Gastroesophageal sphincter (tissue), 4 donors: ENCODE data around the gene G6PC3. TPM values are rescaled to one million over a fixed set of nuclear protein-coding genes. Genes with fewer than 3 reads are reported as not detected.
A peak's percentile ranks its signal among the peaks of the same experiment; 100 is the strongest.
"Not testable (repeated sequence)": the region's sequence is repeated elsewhere in the genome, so short reads cannot be mapped to it uniquely, and the experiment has no call there.

Experiments used
- ATAC-seq: fragments of 150-250 bp; one replicate; pipeline ENCODE4 v1.9.1; 2016; ENCODE audit warnings: mild to moderate bottlenecking, moderate library complexity
- H3K27ac ChIP-seq, 4 donors: fragments of 200-600 bp; sonication (generic) in 3 of 4; 1 replicate in 3 of 4; 2 replicates in 1 of 4; pipeline ENCODE4 v1.5.1; 2016 to 2019
- H3K27me3 ChIP-seq: fragments of 200-600 bp; sonication (generic); one replicate; pipeline ENCODE4 v1.5.1; 2019
- H3K36me3 ChIP-seq, 2 donors: fragments of 200-600 bp; sonication (generic); one replicate each; pipeline ENCODE4 v1.5.1; 2019; ENCODE audit warnings: control low read depth in 1 of 2
- H3K4me1 ChIP-seq, 3 donors: fragments of 200-600 bp; sonication (generic); 1 replicate in 2 of 3; 2 replicates in 1 of 3; pipeline ENCODE4 v1.5.1; 2016 to 2019; ENCODE audit warnings: control low read depth in 2 of 3
- H3K4me3 ChIP-seq, 2 donors: fragments of 200-600 bp; sonication (generic); one replicate each; pipeline ENCODE4 v1.5.1; 2019; ENCODE audit warnings: mild to moderate bottlenecking in 1 of 2, moderate library complexity in 1 of 2
- H3K9me3 ChIP-seq, 3 donors: fragments of 200-600 bp; sonication (generic); one replicate each; pipeline ENCODE4 v1.5.1; 2017 to 2019; ENCODE audit warnings: control low read depth in 2 of 3
- EP300 ChIP-seq: sonication (generic); formaldehyde crosslinking; IDR thresholded peaks from one replicate; pipeline ENCODE4 v1.6.1; 2017; ENCODE audit warnings: antibody characterized with exemption, mild to moderate bottlenecking
- POLR2A ChIP-seq, 2 donors: fragments of 450-650 bp; IDR thresholded peaks; one replicate each; pipeline ENCODE4 v1.6.1; 2017; ENCODE audit warnings: antibody characterized with exemption in 2 of 2, mild to moderate bottlenecking in 2 of 2, moderate library complexity in 1 of 2
- POLR2AphosphoS5 ChIP-seq: sonication (generic); formaldehyde crosslinking; IDR thresholded peaks from one replicate; pipeline ENCODE4 v1.6.1; 2017; ENCODE audit warnings: antibody characterized with exemption
- WGBS, 2 donors: methylation state at CpG; one replicate each; pipeline ENCODE4 v1.1.5; 2018; ENCODE audit warnings: low coverage in 1 of 2; 5-methylcytosine and 5-hydroxymethylcytosine counted together
- total RNA-seq, 4 donors: library from RNA; depleted of rRNA; stranded (reverse); fragments of >200 nt; gene quantifications; one replicate each; pipeline ENCODE4 v1.1.0, GENCODE V29; 2016
- TF ChIP-seq, protein P1 (sequence below), 4 experiments: fragments of 200-600 bp in 2 of 4; fragments of 450-650 bp in 2 of 4; sonication (generic) in 1 of 4; IDR thresholded peaks; one replicate each; pipeline ENCODE4 v1.5.1; 2017 to 2019; ENCODE audit warnings: antibody characterized with exemption in 4 of 4, mild to moderate bottlenecking in 2 of 4, moderate library complexity in 2 of 4

G6PC3 gene, protein sequence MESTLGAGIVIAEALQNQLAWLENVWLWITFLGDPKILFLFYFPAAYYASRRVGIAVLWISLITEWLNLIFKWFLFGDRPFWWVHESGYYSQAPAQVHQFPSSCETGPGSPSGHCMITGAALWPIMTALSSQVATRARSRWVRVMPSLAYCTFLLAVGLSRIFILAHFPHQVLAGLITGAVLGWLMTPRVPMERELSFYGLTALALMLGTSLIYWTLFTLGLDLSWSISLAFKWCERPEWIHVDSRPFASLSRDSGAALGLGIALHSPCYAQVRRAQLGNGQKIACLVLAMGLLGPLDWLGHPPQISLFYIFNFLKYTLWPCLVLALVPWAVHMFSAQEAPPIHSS
- total RNA-seq, result 10 to 100 TPM; 22.1 to 27.5 (median 26.2) TPM

DNA sequence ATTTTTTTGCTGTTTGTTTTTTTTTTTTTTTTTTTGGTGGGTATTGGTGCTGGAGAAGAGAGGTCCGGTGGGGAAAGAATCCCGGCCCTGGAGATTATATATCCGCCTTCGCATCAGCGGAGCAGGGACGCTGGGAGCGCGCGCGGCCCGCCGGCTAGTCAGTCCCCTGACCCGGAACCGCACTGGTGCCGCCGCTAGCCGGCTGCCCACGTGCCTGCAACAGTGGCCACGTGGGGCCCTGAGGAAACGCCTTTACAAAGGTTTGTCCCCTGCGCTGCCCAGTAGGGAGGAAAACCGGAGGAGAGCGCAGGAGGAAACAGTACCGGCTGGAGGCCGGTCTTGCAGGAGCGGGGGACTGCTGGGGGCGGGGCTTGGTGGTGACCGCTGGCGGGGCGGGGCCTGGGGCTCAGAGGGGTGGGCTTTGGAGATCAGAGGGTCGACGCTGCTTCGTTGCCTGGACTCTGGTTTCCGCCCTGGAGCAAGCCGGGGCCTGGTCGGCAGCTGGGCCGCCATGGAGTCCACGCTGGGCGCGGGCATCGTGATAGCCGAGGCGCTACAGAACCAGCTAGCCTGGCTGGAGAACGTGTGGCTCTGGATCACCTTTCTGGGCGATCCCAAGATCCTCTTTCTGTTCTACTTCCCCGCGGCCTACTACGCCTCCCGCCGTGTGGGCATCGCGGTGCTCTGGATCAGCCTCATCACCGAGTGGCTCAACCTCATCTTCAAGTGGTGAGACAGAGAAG is at the start of gene G6PC3:
G6PC3 (plus strand) TSS at position 281 of the 743 bp plus-strand sequence; CDS start at position 512, 231 bp downstream.
- no peaks in the 10 kb centered on the region for H3K9me3 ChIP-seq
- peak; percentile 93 for ATAC-seq
- peaks cover 3 to 57% (median 23%) of the 10 kb centered on the region in 3 donors for H3K4me1 ChIP-seq
- peak within 1 kb of the TSS; percentile 49 to 69 for H3K4me3 ChIP-seq
- TF ChIP-seq, protein P1, sequence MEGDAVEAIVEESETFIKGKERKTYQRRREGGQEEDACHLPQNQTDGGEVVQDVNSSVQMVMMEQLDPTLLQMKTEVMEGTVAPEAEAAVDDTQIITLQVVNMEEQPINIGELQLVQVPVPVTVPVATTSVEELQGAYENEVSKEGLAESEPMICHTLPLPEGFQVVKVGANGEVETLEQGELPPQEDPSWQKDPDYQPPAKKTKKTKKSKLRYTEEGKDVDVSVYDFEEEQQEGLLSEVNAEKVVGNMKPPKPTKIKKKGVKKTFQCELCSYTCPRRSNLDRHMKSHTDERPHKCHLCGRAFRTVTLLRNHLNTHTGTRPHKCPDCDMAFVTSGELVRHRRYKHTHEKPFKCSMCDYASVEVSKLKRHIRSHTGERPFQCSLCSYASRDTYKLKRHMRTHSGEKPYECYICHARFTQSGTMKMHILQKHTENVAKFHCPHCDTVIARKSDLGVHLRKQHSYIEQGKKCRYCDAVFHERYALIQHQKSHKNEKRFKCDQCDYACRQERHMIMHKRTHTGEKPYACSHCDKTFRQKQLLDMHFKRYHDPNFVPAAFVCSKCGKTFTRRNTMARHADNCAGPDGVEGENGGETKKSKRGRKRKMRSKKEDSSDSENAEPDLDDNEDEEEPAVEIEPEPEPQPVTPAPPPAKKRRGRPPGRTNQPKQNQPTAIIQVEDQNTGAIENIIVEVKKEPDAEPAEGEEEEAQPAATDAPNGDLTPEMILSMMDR (IDR thresholded peaks at IDR 0.05), result peak in 3 of 4 experiments; percentile 25 to 54 (median 43)
- TF ChIP-seq POLR2A (IDR thresholded peaks at IDR 0.05) (peak; percentile 60 to 81), EP300 (no peak), POLR2AphosphoS5 (peak; percentile 93)
- H3K27me3 ChIP-seq, result no peaks in the 10 kb centered on the region
- H3K27ac ChIP-seq, result peak within 1 kb of the TSS; percentile 68 to 95 (median 92)
- 3% methylated on average over 7 of the region's 53 CpGs; no CpG with 5 or more reads in 1 of the 2 donors for WGBS, 2 donors
- peaks cover 0 to 25% of the 10 kb centered on the region in 2 donors for H3K36me3 ChIP-seq

DNA sequence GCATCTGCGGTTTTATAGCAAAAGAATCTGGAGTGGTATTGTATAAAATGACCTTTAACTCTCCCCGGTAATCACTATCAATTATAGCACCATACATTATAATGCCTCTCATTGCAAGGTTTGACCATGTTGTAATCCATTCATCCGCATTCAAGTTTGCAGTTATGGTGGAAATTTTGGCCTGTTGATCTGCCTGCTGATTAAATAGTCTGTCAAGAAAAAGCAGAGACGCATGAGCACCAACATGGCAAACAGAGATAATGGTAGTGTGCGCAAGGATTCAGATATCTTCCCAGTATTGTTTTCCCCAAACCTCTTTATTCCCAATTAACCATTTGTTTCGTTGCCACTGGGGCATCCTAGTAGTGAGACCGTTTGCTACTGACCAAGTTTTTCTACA is 49.3 kb upstream of the G6PC3 start:
- not testable (repeated sequence) for H3K4me3 ChIP-seq, H3K27ac ChIP-seq, H3K27me3 ChIP-seq, H3K9me3 ChIP-seq, ATAC-seq, H3K4me1 ChIP-seq
- 84 to 89% methylated on average over 5 to 7 of the region's 7 CpGs for WGBS, 2 donors
- peaks cover 0 to 28% of the 10 kb centered on the region in 2 donors for H3K36me3 ChIP-seq

DNA sequence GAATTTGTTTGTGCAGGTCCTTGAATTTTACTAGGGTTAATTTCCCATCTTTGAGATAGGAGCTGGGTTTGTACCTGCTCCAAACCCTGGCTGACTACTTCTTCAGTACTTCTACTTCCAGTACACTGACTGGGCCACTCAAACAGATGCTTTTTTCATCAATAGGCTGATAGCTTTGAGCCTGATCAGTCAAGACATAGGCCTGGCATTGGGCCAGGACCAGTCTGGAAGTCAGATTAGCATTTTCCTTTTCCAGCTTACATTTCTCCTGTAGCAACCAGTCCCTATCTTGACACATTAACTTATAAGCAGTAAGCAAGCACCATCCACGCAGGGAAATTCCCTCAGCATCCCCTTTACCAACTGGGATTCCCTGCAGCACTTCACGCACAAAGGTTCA is 48.3 kb upstream of the G6PC3 start:
- Histone ChIP-seq H3K27me3 (no peaks in the 10 kb centered on the region), H3K36me3 (peaks cover 0 to 30% of the 10 kb centered on the region in 2 donors), H3K9me3 (no peaks in the 10 kb centered on the region), H3K4me3 (no peak overlapping the region), H3K27ac (no peak overlapping the region), H3K4me1 (no peaks in the 10 kb centered on the region)
- TF ChIP-seq POLR2A (IDR thresholded peaks at IDR 0.05), result no peak
- TF ChIP-seq, protein P1 (IDR thresholded peaks at IDR 0.05), result no peak
- TF ChIP-seq POLR2AphosphoS5, result no peak
- TF ChIP-seq EP300, result no peak
- no peak for ATAC-seq
- 100% methylated on average over 1 to 2 of the region's 2 CpGs for WGBS, 2 donors

DNA sequence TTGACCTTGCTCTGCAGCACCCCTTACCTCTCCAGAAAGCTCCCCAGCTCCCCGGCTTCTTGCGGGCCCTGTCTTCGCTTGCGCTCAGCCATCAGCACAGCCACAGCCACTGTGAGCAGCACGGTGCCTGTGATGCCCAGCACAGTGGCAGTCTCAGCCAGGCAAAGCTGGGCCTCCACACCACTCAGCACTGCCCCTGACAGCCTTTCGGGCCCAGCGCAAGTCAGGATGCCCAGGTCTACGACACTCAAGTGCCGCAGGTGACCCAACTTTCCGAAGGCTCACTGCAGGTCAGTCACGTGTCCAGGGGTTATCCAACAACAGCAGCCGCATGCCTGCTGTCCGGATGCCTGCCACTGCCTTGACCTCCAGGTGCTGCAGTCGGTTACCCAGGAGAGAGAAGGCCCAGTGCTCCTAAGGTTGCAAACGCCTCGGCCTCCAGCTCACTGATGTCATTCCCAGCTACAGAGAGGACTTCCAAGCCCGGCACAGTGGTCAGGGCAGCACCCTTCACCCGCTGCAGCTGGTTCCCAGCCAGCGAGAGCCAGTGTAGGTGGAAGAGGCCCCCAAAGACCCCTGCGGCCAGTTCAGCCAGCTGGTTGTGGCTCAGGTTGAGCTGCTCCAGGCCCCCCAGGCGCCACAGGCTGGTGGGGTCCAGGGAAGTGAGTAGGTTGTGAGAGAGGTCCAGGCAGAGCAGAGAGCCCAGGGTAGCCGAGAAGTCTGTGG is 46.8 kb upstream of the G6PC3 start:
- Histone ChIP-seq H3K27ac (no peak overlapping the region), H3K4me3 (no peak overlapping the region), H3K27me3 (no peaks in the 10 kb centered on the region), H3K36me3 (peaks cover 0 to 43% of the 10 kb centered on the region in 2 donors), H3K4me1 (no peaks in the 10 kb centered on the region), H3K9me3 (no peaks in the 10 kb centered on the region)
- ATAC-seq, result no peak
- 89% methylated on average over 4 of the region's 22 CpGs; no CpG with 5 or more reads in 1 of the 2 donors for WGBS, 2 donors
- TF ChIP-seq POLR2A (IDR thresholded peaks at IDR 0.05) (no peak), EP300 (no peak), POLR2AphosphoS5 (no peak)
- TF ChIP-seq, protein P1 (IDR thresholded peaks at IDR 0.05), result no peak

DNA sequence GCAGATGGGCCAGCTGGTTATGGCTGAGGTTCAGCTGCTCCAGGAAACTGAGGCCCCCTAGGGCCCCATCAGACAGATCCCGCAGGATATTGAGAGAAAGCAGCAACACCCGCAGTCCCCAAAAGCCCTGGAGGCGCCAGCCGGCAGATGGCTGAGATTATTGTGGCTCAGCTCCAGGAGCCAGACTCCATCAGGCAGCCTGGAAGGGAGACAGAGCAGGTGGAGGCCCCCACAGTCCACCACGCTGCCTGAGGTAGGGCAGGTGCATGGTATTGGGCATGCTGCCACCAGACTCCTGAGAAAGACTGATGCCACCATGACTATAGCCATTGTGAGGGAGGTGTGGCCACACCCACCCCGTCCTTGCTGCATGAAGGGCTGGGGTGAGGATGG is 46.3 kb upstream of the G6PC3 start:
- ATAC-seq, result no peak

More for the DNA sequence above, 46.3 kb upstream of the G6PC3 start:
- TF ChIP-seq POLR2AphosphoS5, result no peak
- TF ChIP-seq, protein P1 (IDR thresholded peaks at IDR 0.05), result no peak
- no peak for TF ChIP-seq EP300
- TF ChIP-seq POLR2A (IDR thresholded peaks at IDR 0.05), result no peak
- Histone ChIP-seq H3K4me1 (no peaks in the 10 kb centered on the region), H3K27ac (no peak overlapping the region), H3K27me3 (no peaks in the 10 kb centered on the region), H3K36me3 (peaks cover 0 to 46% of the 10 kb centered on the region in 2 donors), H3K4me3 (no peak overlapping the region), H3K9me3 (no peaks in the 10 kb centered on the region)
- WGBS, 2 donors, result 67% methylated on average over 1 of the region's 6 CpGs; no CpG with 5 or more reads in 1 of the 2 donors
